Measurements from ENCODE around the gene KLC1.

DNA sequence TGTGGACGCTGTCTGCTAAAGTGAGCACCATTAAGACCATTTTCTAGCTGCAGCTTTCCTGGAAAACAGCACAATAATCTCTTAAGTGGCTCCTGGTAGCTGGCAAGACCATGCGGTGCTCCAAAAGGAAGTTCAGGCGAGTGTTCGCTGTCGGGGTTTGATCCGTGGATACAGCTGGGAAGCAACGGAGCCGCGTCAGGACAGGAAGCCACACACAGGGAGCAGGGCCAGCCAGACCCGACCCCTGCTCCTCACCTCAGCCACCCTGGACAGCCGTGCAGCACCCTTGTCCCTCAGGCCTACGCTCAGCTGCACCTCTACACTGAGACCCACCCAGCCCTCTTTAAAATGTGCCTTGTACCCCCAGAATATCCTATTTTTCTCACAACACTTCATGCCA lies 106.0 kb downstream of the KLC1 start:
- TF ChIP-seq POLR2A (IDR thresholded peaks at IDR 0.05), result no peak
- TF ChIP-seq, protein P1, sequence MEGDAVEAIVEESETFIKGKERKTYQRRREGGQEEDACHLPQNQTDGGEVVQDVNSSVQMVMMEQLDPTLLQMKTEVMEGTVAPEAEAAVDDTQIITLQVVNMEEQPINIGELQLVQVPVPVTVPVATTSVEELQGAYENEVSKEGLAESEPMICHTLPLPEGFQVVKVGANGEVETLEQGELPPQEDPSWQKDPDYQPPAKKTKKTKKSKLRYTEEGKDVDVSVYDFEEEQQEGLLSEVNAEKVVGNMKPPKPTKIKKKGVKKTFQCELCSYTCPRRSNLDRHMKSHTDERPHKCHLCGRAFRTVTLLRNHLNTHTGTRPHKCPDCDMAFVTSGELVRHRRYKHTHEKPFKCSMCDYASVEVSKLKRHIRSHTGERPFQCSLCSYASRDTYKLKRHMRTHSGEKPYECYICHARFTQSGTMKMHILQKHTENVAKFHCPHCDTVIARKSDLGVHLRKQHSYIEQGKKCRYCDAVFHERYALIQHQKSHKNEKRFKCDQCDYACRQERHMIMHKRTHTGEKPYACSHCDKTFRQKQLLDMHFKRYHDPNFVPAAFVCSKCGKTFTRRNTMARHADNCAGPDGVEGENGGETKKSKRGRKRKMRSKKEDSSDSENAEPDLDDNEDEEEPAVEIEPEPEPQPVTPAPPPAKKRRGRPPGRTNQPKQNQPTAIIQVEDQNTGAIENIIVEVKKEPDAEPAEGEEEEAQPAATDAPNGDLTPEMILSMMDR (IDR thresholded peaks at IDR 0.05), result no peak

Measured in sigmoid colon (tissue), 3 donors.